ENCODE results near the gene ASIC2. TPM values are rescaled to one million over a fixed set of nuclear protein-coding genes. Genes with fewer than 3 reads are reported as not detected.

ASIC2 gene
- total RNA-seq, 1 donor from 2014 or later, result not detected

DNA sequence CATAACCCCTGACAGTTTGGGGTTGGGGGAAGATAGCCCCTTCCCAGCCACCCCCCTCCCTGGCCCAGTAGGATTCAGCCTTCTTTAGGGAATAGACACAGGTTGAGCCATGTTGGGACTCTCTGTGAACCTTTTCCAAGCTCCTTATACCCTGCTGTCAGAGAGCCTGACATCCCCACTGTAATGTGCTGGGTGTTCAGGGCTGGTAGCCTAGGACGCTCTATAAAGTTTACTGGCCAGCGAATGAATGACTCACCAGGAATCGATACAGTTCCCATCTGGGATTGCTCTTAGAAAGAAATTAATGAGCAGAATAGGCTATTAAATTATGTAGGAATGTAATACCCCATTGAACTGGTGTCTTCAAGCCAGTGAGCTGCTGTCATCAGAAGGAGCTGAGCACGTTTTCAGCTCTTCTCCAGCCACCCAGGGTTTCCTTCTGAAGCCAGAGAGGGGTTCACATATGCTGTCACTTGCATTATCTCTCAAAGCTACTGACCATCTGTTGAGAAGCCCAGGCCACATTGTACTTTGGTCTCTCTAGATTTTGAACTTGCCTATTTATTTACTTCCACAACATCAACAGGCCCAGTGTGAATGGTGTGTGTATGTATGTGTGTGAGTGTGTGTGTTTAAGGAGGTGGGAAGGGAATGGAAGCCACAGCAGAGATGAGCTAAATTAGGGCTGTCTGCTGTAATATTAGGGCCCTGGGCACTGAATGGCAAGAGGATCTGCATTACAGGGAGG lies 236.5 kb downstream of the ASIC2 start:
- H3K9me3 Mint-ChIP-seq, result no peaks in the 10 kb centered on the region
- H3K27ac Mint-ChIP-seq, result no peak overlapping the region
- peaks cover 5% of the 10 kb centered on the region for H3K27me3 Mint-ChIP-seq
- DNase-seq, result no peak
- no peak for ATAC-seq (ENCODE audit: low read depth)
- H3K36me3 Mint-ChIP-seq (ENCODE audit: low read depth), result no peaks in the 10 kb centered on the region
- CTCF ChIA-PET, result no interaction called here
- TF ChIP-seq, protein P1, sequence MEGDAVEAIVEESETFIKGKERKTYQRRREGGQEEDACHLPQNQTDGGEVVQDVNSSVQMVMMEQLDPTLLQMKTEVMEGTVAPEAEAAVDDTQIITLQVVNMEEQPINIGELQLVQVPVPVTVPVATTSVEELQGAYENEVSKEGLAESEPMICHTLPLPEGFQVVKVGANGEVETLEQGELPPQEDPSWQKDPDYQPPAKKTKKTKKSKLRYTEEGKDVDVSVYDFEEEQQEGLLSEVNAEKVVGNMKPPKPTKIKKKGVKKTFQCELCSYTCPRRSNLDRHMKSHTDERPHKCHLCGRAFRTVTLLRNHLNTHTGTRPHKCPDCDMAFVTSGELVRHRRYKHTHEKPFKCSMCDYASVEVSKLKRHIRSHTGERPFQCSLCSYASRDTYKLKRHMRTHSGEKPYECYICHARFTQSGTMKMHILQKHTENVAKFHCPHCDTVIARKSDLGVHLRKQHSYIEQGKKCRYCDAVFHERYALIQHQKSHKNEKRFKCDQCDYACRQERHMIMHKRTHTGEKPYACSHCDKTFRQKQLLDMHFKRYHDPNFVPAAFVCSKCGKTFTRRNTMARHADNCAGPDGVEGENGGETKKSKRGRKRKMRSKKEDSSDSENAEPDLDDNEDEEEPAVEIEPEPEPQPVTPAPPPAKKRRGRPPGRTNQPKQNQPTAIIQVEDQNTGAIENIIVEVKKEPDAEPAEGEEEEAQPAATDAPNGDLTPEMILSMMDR (IDR thresholded peaks at IDR 0.05), result no peak
- POLR2A ChIA-PET, result no interaction called here
- intact Hi-C loops (cut with micrococcal nuclease), result no loop called here
- no peaks in the 10 kb centered on the region for H3K4me1 Mint-ChIP-seq
- H3K4me3 Mint-ChIP-seq, result no peak overlapping the region

DNA sequence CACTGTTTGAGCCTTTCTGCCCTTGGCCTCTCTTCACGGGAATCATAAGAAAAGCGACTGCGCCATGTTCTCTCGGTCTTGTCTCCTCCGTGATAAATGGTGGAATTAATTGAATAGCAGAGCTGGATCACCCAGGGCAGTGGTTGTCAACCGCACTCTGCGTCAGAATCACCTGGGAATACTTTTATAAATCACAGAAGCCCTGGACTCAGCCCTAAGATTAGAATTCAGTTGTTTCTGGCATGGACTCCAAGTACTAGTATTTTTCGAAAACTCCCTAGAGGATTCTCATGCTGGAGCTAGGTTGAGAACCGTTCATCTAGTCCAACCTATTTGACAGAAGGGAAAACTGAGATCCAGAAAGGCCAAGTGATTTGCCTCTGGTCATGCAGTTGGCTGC lies 237.3 kb downstream of the ASIC2 start:
- Mint-ChIP-seq H3K9me3 (no peaks in the 10 kb centered on the region), H3K4me3 (no peak overlapping the region), H3K4me1 (no peaks in the 10 kb centered on the region), H3K27me3 (peaks cover 5% of the 10 kb centered on the region), H3K36me3 (ENCODE audit: low read depth) (no peaks in the 10 kb centered on the region), H3K27ac (no peak overlapping the region)
- ATAC-seq (ENCODE audit: low read depth) (no peak), DNase-seq (no peak)
- ChIA-PET CTCF (interaction anchor here (0.5 kb wide), 1 partner anchor 103 kb away, joined by 3 read pairs; no protein-coding TSS in a partner anchor), POLR2A (no interaction called here)
- TF ChIP-seq, protein P1 (IDR thresholded peaks at IDR 0.05), result no peak
- intact Hi-C loops (cut with micrococcal nuclease), result no loop called here

- intact Hi-C loops (cut with micrococcal nuclease), result no loop called here
- peaks cover 5% of the 10 kb centered on the region for H3K27me3 Mint-ChIP-seq
- CTCF ChIA-PET, result interaction anchor here (0.5 kb wide), 1 partner anchor 104 kb away, joined by 3 read pairs; no protein-coding TSS in a partner anchor
Measured at GRCh38 chr17:33055171-33055611, 237.9 kb downstream of the ASIC2 start.

DNA sequence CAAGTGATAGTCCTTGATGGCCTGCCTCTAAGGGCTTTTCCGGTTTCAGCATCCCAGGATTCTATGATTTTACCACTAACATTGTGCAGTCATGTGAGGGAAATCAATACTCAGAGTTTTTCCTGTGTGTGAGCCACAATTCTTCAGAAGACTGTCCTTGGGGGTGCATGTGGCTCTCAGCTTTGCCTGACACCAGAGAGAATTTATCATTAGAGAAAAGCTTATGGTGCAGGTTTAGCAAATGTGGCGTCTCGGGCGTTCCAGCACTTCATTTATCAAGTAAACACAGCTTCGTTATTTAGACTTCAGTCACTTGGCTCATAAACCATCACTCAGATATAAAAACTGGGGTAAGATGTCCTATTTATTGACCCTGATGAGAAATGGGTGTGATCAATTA lies 238.7 kb downstream of the ASIC2 start:
- ATAC-seq (ENCODE audit: low read depth) (no peak), DNase-seq (no peak)
- Mint-ChIP-seq H3K4me1 (no peaks in the 10 kb centered on the region), H3K36me3 (ENCODE audit: low read depth) (no peaks in the 10 kb centered on the region), H3K9me3 (no peaks in the 10 kb centered on the region), H3K4me3 (no peak overlapping the region), H3K27me3 (peaks cover 9% of the 10 kb centered on the region), H3K27ac (no peak overlapping the region)
- CTCF ChIA-PET, result no interaction called here
- TF ChIP-seq, protein P1 (IDR thresholded peaks at IDR 0.05), result no peak
- POLR2A ChIA-PET, result no interaction called here
- intact Hi-C loops (cut with micrococcal nuclease), result no loop called here

More at GRCh38 chr17:33055171-33055611, 237.9 kb downstream of the ASIC2 start:
- TF ChIP-seq, protein P1 (IDR thresholded peaks at IDR 0.05), result no peak
- Mint-ChIP-seq H3K4me3 (no peak overlapping the region), H3K27ac (no peak overlapping the region), H3K36me3 (ENCODE audit: low read depth) (no peaks in the 10 kb centered on the region), H3K9me3 (no peaks in the 10 kb centered on the region), H3K4me1 (no peaks in the 10 kb centered on the region)
- DNase-seq, result no peak
- POLR2A ChIA-PET, result no interaction called here
- no peak for ATAC-seq (ENCODE audit: low read depth)

GRCh38 chr17:33053676-33054075 lies 239.4 kb downstream of the ASIC2 start:
- TF ChIP-seq, protein P1 (IDR thresholded peaks at IDR 0.05), result no peak
- H3K9me3 Mint-ChIP-seq, result no peaks in the 10 kb centered on the region
- ChIA-PET CTCF (no interaction called here), POLR2A (no interaction called here)
- H3K36me3 Mint-ChIP-seq (ENCODE audit: low read depth), result no peaks in the 10 kb centered on the region
- H3K4me1 Mint-ChIP-seq, result no peaks in the 10 kb centered on the region
- DNase-seq (no peak), ATAC-seq (ENCODE audit: low read depth) (no peak)
- no peak overlapping the region for H3K4me3 Mint-ChIP-seq
- peaks cover 11% of the 10 kb centered on the region for H3K27me3 Mint-ChIP-seq
- intact Hi-C loops (cut with micrococcal nuclease), result no loop called here
- H3K27ac Mint-ChIP-seq, result no peak overlapping the region
